Astrocyte (in vitro differentiated cells and primary cell): Measurements from ENCODE around the gene SNAP47.

Experiments
- EZH2 ChIP-seq: IDR thresholded peaks from 2 replicates; pipeline ENCODE4 v1.6.1; 2012; ENCODE audit warnings: mild to moderate bottlenecking, low read length, inconsistent platforms; ENCODE audit not compliant: insufficient read depth
- TF ChIP-seq, protein P1 (sequence below): IDR thresholded peaks from 2 replicates; pipeline ENCODE4 v1.5.1; 2011; ENCODE audit warnings: low read depth, mild to moderate bottlenecking, inconsistent platforms, low read length, moderate library complexity; ENCODE audit not compliant: insufficient read depth

DNA sequence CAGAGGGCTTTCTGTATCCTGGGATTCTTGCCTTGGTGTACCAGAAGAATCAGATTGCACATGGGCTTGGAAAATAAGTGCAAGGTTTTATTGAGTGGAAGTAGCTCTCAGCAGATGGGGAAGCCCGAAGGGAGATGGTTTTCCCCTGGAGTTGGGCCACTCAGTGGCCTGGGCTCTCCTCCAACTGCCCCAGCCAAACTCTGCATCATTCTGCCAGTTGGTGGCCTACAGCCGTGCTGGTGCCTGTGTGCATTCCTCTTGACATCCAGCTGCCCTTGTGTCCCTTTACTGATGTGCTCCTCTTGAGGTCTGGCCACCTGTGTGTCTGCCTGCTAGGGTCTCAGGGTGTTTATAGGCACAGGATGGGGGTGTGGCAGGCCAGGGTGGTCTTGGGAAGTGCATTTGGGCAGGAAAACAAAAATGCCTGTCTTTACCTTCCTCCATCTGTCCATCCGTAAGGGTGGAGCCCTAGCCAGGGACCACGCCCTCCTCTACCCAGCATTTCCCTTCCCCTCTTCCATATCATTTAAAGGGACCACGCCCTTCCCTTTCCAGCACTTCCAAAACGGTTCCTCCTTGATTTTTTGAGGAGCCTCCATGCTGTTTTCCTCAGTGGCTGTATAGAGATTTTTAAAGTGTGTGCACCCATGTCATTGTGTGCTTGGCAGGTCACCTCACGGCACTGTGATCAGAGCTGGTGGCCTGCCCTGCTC, 18.9 kb downstream of the SNAP47 start:
- TF ChIP-seq, protein P1, sequence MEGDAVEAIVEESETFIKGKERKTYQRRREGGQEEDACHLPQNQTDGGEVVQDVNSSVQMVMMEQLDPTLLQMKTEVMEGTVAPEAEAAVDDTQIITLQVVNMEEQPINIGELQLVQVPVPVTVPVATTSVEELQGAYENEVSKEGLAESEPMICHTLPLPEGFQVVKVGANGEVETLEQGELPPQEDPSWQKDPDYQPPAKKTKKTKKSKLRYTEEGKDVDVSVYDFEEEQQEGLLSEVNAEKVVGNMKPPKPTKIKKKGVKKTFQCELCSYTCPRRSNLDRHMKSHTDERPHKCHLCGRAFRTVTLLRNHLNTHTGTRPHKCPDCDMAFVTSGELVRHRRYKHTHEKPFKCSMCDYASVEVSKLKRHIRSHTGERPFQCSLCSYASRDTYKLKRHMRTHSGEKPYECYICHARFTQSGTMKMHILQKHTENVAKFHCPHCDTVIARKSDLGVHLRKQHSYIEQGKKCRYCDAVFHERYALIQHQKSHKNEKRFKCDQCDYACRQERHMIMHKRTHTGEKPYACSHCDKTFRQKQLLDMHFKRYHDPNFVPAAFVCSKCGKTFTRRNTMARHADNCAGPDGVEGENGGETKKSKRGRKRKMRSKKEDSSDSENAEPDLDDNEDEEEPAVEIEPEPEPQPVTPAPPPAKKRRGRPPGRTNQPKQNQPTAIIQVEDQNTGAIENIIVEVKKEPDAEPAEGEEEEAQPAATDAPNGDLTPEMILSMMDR = no peak
- no peak for TF ChIP-seq EZH2
